HL-60 (cell line): ENCODE data around the gene DYNC1LI1.

ENCODE experiments used
- DNase-seq, 2 experiments: peaks; one replicate each; pipeline ENCODE4 v3.0.0-alpha.2; 2010 to 2020; ENCODE audit warnings: low read depth in 1 of 2, low spot score in 1 of 2
- H3K27ac ChIP-seq: fragments of 250-450 bp; sonication (Bioruptor Pico); replicated peaks from 2 replicates; pipeline ENCODE4 v1.5.1; 2020; ENCODE audit warnings: mild to moderate bottlenecking, moderate library complexity
- H3K27me3 ChIP-seq: fragments of 250-450 bp; sonication (Bioruptor Pico); 2 replicates; pipeline ENCODE4 v1.5.1; 2021; ENCODE audit warnings: mild to moderate bottlenecking, moderate library complexity; ENCODE audit not compliant: insufficient read depth, poor library complexity, severe bottlenecking
- H3K4me3 ChIP-seq: replicated peaks from 2 replicates; pipeline ENCODE4 v1.5.1; 2011; ENCODE audit warnings: mild to moderate bottlenecking, control low read depth, low read length; ENCODE audit not compliant: insufficient read depth
- CTCF ChIP-seq: IDR thresholded peaks from one replicate; pipeline ENCODE4 v1.5.1; 2011; ENCODE audit warnings: low read length, control low read depth, inconsistent platforms; ENCODE audit not compliant: insufficient read depth
- GABPA ChIP-seq: IDR thresholded peaks from 2 replicates; pipeline ENCODE4 v1.6.1; 2012; ENCODE audit warnings: low read depth
- POLR2AphosphoS5 ChIP-seq: IDR thresholded peaks from 2 replicates; pipeline ENCODE4 v1.6.1; 2012; ENCODE audit warnings: low read depth
- SPI1 ChIP-seq: IDR thresholded peaks from 2 replicates; pipeline ENCODE4 v1.6.1; 2012; ENCODE audit warnings: low read depth, mild to moderate bottlenecking, borderline replicate concordance
- TF ChIP-seq, protein P1 (sequence below): IDR thresholded peaks from 2 replicates; pipeline ENCODE4 v1.6.1; 2012; ENCODE audit warnings: low read depth; ENCODE audit not compliant: insufficient replicate concordance

DYNC1LI1 gene

DNA sequence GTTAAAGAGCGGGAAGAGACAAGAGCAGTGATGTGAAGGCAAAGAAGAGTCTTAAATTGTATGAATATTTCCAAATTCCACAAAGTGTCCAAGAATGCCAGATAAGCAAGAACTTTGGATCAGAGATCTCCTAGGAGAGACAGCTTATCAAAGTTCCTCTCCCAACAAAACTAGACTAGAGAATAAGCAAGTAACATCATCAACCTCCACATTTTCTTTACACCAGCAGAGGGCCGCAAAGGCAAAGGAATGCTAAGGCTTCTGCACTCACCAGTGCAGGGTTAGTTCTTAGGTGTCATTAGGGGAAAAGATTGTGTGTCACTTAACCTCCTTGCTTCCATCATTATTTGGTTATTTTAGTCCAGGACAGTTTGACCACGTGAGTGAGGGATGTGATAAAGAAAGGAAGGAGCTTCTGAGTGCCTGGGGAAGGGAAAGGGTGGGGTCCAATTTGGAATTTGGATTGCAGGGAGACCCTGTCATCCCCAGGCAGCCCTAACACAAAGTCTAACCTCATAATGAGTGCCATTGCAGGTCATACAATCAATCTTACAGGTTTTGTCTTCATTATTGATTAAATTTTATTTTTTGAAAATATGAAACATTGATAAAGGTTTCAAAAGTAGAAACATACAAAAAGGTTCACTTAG lies 60.5 kb downstream of the DYNC1LI1 start:
- Histone ChIP-seq H3K27ac (no peak overlapping the region), H3K4me3 (no peak overlapping the region), H3K27me3 (no peaks in the 10 kb centered on the region)
- peak in 1 of 2 experiments; percentile 76 for DNase-seq
- TF ChIP-seq CTCF (peak; percentile 18), POLR2AphosphoS5 (no peak), SPI1 (no peak), GABPA (no peak)
- TF ChIP-seq, protein P1, sequence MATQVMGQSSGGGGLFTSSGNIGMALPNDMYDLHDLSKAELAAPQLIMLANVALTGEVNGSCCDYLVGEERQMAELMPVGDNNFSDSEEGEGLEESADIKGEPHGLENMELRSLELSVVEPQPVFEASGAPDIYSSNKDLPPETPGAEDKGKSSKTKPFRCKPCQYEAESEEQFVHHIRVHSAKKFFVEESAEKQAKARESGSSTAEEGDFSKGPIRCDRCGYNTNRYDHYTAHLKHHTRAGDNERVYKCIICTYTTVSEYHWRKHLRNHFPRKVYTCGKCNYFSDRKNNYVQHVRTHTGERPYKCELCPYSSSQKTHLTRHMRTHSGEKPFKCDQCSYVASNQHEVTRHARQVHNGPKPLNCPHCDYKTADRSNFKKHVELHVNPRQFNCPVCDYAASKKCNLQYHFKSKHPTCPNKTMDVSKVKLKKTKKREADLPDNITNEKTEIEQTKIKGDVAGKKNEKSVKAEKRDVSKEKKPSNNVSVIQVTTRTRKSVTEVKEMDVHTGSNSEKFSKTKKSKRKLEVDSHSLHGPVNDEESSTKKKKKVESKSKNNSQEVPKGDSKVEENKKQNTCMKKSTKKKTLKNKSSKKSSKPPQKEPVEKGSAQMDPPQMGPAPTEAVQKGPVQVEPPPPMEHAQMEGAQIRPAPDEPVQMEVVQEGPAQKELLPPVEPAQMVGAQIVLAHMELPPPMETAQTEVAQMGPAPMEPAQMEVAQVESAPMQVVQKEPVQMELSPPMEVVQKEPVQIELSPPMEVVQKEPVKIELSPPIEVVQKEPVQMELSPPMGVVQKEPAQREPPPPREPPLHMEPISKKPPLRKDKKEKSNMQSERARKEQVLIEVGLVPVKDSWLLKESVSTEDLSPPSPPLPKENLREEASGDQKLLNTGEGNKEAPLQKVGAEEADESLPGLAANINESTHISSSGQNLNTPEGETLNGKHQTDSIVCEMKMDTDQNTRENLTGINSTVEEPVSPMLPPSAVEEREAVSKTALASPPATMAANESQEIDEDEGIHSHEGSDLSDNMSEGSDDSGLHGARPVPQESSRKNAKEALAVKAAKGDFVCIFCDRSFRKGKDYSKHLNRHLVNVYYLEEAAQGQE, result no peak

GRCh38 chr3:32508711-32509110 lies 61.9 kb downstream of the DYNC1LI1 start:
- TF ChIP-seq GABPA (no peak), SPI1 (no peak), CTCF (no peak), POLR2AphosphoS5 (no peak)
- TF ChIP-seq, protein P1, result no peak
- no peaks in the 10 kb centered on the region for H3K27me3 ChIP-seq
- H3K4me3 ChIP-seq, result no peak overlapping the region
- no peak overlapping the region for H3K27ac ChIP-seq
- no peak for DNase-seq

GRCh38 chr3:32506466-32506865 lies 64.2 kb downstream of the DYNC1LI1 start:
- no peak for DNase-seq
- TF ChIP-seq POLR2AphosphoS5 (no peak), CTCF (no peak), GABPA (no peak), SPI1 (no peak)
- TF ChIP-seq, protein P1, result no peak
- Histone ChIP-seq H3K27me3 (no peaks in the 10 kb centered on the region), H3K27ac (no peak overlapping the region), H3K4me3 (no peak overlapping the region)
